ENCODE data around the gene SMCR8.
"Not testable (repeated sequence)": the region's sequence is repeated elsewhere in the genome, so short reads cannot be mapped to it uniquely, and the experiment has no call there.

The SMCR8 gene

DNA sequence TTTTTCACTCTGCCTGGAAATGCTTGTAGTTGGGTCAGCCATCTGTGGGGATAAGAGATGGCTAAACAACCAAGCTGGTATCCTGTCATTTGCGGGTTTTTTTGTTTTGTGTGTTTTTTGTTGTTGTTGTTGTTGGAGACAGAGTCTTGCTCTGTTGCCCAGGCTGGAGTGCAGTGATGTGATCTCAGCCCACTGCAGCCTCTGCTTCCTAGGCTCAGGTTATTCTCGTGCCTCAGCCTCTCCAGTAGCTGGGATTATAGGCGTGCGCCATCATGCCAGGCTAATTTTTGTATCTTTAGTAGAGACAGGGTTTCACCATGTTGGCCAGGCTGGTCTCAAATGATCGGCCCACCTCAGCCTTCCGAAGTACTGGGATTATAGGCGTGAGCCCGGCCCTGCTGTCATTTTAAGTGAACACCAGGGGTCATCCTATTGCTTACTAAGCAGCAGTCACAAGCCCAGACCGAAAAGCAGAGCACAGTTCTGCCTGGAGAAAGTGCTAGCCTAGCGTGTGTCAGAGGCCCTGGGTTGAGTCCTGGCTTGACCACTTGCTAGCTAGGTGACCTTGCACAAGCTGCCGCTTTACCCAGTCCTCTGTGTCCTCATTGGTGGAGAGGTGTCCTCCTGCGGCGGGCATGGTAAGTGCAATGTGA lies 4.6 kb downstream of the SMCR8 start:
- no peak for FAIRE-seq

DNA sequence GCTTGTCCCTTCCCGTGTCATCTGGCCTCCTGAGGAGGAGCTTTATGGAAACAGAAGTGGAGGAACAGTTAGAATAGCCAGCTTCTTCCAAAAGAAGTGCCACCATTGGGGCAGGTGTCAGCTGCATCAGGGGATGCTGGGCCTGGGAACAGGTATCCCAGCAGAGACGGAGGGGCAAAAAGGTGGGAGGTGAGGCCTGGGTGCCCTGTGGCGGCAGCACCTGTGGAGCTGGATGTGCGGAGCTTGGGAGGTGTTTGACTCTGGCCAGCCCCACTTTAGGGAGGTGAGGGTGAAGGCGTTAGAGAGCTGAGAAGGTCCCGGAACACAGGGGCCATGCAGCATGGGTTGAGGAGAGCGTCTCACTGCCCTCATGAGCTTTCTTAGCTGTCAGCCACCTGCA lies 5.2 kb downstream of the SMCR8 start:
- FAIRE-seq: no peak

DNA sequence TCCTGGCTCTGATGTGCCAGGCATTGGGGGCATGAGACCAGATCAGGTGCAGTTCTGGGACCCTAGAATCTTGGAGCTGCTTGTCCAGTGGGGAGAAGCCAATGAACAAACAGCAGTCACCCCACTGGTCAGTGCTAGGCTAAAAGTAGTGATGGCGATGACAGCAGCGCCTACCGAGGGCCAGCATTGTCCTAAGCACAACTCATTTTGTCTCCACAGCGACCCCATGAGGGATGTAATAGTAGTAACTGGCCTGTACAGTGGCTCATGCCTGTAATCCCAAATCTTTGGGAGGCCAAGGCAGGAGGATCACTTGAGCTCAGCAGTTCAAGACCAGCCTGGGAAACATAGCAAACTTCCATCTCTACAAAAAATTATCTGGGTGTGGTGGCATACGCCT lies 6.2 kb downstream of the SMCR8 start:
- FAIRE-seq: no peak

DNA sequence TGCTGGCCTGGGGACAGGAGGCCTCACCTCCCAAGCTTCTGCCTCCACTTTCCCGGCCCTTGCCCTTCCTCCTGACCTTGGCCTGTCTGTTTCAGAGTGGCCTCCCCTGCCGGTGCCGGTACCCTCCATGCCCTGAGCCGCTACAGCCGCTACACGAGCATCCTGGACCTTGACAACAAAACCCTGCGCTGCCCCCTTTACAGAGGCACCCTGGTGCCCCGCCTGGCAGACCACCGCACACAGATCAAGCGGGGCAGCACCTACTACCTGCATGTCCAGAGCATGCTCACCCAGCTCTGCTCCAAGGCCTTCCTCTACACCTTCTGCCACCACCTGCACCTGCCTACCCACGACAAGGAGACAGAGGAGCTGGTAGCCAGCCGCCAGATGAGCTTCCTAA lies 7.4 kb downstream of the SMCR8 start:
- no peak for FAIRE-seq

DNA sequence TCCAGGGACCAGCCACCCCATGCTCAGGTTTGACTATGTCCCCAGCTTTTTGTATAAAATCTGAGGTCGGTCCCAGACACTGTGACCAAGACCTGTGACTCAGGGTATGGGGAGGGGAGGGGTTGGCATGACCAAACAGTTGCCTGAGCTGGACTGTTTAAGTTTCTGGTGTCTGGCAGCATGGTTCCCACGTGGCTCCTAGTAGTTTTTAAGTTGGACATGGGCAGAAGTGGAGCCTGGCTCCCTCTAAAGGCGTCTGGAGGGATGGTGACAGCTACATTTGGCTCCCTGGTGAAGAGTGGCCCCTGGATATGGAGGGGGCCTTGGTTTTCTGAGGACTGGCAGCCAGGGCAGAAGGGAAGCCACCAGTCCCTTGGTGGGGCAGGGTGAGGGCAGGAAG lies 7.9 kb downstream of the SMCR8 start:
- no peak for FAIRE-seq

DNA sequence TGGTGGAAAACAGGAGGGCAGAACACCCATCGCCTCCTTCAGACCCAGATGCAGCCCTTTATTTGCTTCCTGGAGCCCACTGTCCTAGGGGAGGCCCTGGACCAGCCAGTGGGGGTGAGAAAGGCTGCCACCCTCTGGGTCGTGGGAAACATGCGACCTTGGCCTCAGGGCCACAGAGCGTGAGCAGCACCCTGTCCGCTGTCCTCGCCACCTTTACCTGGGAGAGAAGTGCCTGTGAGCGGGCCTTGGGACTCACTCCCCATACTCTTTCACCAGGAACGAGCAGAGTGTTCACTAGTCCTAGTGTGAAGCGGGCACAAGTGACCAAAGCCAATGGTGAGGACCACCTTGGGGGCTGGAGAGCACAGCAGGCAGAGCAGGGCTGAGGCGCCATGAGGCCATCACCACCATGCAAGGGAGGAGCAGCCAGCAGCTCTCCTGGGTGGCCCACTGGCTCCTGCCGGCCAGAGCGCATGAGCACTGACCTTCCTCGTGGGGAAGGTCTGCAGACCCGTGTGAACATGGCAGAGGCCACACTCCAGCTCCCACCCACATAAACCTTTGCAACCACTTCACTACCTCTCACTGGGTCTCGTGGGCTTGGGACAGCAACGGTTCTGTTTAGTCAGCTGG lies 8.5 kb downstream of the SMCR8 start:
- no peak for FAIRE-seq

DNA sequence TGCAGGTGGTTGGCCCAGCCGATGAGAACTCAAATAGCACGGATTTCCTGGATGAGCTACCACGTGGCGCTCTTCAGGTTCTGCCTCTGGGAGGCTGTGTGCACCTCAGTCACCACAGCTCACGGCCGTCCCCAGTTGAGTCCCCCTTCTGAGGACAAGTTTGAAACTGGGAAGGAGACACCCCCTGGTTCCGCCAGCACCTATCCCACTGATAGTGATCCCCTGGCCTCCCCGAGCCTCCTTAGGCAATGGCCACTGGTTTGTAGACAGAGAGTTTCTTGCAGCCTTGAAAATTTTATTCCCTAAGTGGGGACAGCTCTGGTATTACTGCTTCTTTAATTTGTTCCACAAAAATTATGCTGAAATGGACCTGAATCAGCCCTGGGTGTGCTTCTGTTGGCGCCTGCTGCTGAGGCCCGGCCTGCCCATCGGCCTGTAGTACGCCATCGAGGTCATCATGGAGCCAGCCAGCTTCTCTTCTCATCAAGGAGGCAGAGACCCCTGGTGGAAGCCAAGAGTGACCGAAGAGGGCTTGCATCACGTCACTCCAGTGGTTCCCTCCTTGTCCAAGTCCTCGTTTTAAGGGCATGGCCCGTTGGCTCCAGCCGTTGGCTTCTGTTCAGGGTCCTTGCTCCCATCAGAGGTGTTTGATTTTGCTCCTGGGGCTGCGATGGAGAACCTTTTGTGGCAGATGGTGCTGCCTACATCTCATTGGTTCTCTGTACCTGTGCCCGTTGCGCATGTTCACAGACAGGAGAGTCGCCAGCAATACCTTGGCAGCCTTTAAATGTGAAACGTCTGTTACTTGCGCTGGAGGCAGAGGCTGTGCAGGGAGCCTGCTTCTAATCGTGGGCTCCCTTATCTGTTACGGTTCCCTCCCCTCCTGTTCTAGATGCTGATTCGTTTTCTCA lies 9.3 kb downstream of the SMCR8 start:
- FAIRE-seq: no peak

DNA sequence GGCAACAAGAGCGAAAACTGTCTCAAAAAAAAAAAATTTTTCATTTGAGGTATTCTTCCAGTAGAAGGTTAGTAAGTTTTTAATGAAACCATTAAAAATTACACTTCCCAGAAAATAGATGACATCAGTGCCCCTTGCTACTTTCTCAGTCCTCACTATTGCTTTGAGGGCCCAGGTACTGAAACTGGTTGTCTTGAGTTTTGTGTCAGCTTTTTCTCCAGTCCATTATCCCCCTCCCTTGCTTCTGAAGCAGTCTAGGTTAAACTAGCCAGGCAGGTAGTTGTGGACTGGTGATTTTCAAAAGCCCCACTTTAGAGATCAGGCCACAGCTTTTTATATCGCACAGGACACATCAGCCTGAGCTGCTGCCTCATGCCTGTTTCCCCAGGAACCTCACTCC lies 10.9 kb downstream of the SMCR8 start:
- no peak for FAIRE-seq

DNA sequence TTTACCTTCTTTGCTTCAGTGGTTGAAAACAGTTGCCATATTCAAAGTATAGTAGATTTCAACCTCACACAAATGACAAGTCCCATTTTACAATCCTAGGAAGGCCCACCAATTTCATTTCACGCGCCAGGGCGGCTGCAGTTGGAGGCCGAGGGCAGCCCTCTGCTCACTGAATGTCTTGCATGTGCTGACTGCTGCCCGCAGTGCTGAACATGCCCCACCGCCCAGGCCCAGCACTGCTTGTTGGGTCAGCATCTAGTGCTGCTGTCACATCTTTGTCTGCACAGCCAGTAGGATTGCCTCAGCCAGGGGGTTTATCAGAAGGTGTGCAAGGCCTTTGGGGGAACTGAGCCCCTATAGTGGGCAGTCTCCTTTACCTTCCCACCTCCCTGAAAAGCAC lies 11.5 kb downstream of the SMCR8 start:
- FAIRE-seq: no peak

DNA sequence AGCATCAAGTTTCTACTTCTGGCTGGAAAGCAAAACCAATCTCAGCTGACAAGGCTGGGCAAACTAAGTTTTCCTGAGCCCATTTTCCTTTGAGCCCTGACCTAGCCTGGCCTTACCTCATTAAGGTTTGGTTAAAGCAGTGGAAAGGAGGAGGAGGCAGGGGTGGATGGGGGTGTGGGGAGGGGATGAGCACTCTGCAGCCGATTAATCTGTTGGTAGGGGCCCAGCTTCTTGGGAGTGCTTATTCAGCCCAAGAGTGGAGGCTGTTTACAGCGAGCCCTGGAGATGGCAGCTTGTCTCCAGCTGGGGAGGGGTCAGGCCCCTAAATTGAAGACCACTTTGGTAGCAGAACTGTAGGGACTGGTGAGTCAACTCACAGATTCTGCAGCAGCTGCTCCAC lies 12.0 kb downstream of the SMCR8 start:
- FAIRE-seq: no peak

DNA sequence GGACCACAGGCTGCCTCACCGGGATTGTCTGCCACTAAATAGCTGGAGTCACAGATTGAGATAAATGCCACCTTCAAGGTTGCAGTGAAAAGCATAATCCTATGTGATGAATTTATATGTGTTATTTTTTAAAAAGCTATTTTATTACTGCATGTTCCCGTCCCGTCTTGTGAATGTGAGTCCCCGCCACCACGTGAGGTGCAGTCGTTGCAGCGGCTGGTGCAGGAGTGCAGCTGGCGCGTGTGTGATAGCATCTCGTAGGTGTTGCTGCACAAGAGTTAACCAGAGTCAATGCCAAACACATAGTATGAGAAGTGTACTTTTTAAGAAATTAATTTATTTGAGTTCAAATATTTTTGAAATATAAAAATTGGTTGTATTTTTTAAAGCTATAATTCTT lies 12.5 kb downstream of the SMCR8 start:
- no peak for FAIRE-seq

DNA sequence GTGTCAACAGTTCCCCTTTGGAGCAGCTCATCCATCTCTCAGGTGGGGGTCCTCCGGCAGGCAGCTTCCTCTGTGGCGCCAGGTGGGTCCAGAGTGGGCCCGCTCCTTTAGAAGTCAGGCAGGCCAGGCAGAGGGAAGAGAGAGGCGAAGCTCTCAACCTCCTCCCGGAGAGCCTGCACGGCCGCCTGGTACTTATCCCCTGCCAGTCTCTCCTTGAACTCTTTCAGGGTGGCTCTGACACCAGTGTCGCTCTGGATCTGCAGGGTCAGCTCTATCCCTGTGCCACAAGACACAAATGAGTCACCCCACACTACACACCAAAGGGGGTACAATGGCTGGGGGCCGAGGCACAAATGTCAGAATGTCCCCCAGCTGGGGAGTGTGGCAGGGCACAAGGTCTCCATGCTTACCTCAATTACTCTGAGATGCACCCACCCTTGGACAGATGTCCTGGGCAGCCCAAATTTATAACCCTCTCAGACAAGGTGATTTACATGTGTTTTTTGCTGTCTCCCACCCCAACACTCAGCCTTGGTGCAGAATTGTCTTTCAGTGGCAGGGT lies 13.6 kb downstream of the SMCR8 start:
- FAIRE-seq: no peak

DNA sequence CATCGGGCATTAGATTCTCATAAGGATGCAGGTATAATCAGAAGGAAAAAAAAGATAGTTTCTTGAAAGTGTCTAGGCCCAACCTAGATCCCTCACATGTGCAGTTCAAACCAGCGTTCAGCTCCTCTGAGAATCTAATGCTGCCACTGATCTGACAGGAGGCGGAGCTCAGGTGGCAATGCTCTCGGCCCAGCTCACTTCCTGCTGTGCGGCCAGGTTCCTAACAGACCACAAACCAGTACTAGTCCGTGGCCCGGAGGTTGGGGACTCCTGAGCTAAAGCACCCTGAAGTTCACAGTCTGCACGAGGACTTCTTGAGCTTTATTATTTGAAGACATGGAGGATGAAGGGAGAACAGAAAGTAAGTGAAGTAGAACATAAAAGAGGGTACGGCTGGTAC lies 16.8 kb downstream of the SMCR8 start:
- FAIRE-seq: no peak

DNA sequence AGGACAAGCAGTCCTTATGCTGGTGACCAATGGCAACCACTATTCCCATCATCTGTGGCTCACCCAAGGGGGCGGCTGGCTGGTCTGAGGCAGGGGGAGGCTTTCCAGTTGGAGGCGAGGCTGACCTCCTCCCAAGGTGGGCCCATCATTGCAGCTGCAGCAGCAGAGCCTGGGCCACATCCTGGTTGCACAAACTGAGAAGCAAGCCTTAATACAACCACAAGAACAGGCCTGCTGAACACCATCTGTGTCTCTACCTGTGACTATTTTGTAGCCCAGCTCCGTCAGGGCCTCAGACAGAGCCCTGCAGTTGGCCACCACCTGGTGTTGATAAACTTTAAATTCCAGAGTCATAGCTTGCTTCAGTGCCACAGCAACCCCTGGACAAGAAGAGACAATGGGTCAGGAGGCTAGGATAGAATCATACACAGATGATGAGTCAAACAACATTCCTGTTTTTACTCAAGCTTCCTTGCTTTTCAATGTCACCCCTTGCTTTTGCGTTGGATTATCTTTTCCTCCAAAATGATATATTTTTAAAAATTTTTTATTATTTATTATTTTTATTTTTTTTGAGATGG lies 17.9 kb downstream of the SMCR8 start:
- no peak for FAIRE-seq

DNA sequence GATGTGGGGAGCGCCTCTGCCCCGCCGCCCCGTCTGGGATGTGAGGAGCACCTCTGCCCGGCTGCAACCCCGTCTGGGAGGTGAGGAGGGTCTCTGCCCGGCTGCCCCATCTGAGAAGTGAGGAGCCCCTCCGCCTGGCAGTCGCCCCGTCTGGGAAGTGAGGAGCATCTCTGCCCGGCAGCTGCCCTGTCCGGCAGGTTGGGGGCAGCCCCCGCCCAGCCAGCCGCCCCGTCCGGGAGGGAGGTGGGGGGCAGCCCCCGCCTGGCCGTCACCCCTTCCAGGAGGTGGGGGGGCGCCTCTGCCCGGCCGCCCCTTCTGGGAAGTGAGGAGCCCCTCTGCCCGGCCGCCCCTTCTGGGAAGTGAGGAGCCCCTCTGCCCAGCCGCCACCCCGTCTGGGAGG lies 23.1 kb downstream of the SMCR8 start:
- not testable (repeated sequence) for FAIRE-seq

DNA sequence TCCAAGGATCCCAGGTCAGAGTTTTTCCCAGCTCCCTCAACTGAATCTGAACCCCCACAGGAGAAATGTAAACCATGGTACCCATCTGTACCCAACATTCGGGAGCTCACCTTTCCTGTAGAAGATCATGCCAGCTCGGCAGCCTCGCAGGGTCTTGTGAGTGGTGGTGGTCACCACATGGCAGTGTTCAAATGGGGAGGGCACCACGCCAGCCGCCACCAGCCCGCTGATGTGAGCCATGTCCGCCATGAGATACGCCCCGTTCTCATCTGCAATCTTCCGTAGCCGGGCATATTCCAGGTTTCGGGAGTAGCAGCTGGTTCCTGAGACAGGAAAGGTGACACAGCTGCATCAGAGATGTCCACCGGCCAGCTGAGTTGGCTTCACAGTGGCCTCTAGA lies 24.8 kb downstream of the SMCR8 start:
- FAIRE-seq: no peak

DNA sequence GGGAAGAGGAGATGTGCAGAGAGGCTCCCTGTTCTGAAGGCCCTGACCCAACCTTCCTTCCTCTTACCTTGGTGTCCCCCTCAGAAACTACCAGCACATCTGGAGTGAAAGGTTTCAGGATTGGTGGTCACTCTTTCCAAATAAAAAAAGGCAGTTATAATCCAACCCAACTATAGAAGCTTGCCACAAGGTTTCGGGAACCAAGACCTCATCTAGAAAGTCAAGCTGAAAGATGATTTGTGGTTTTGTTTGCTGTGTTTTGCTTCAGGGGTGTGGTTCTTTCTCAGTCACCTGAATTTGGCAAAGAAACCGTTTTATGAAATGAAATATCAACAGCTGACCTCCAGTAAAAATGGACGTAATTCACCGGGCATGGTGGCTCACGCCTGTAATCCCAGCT lies 28.9 kb downstream of the SMCR8 start:
- no peak for FAIRE-seq

DNA sequence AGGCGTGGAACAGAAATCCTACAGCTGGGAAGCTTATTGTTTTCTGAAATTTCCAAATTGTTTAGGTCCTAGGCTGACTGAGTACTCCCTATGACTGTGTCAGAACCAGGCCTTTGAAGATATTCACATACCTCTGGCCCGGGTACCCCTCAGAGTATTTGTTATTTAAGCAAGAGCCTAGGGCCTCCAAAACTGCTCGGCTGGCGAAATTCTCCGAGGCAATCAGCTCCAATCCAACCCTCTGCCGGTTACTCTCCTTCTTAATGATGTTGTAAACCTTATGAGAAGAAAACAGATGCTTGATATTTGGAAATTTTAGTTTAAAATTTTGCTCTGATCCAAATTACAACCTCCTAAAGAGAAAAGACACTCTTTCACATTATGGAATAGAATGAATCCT lies 38.4 kb downstream of the SMCR8 start:
- no peak for FAIRE-seq

DNA sequence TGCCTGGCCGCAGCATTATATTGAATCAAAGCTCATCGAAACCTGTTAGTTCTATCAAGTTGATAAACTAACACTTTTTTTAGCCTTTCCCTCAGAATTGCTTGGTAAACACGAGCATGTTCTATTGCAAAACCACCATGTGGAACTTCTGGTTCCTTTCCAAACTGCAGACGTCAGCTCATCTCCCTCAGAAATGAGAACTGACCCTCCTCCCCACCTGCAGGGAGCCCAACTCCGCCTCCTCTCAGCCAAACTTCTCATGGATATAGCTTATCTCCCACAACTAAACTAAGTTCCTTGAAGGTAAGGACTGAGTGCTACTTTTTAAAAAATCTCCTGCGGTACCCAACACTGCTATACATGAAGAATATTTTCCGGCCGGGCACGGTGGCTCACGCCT lies 41.5 kb downstream of the SMCR8 start:
- no peak for FAIRE-seq

DNA sequence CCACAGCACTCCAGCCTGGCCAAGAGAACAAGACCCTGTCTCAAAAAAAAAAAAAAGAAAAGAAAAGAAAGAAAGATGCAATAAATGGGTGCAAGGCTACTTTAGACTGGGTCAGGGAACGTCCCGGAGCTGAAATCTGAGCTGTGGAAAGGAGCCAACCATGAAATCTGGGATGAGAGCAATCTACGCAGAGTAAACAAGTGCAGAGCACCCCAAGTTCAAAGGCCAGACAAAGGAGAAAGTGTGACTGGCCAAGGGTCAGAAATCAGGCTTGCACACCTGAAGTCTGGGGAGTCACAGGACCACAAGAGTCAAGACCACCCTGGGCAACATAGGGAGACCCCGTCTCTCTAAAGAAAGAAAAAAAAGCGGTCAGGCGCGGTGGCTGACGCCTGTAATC lies 45.4 kb downstream of the SMCR8 start:
- FAIRE-seq: no peak

DNA sequence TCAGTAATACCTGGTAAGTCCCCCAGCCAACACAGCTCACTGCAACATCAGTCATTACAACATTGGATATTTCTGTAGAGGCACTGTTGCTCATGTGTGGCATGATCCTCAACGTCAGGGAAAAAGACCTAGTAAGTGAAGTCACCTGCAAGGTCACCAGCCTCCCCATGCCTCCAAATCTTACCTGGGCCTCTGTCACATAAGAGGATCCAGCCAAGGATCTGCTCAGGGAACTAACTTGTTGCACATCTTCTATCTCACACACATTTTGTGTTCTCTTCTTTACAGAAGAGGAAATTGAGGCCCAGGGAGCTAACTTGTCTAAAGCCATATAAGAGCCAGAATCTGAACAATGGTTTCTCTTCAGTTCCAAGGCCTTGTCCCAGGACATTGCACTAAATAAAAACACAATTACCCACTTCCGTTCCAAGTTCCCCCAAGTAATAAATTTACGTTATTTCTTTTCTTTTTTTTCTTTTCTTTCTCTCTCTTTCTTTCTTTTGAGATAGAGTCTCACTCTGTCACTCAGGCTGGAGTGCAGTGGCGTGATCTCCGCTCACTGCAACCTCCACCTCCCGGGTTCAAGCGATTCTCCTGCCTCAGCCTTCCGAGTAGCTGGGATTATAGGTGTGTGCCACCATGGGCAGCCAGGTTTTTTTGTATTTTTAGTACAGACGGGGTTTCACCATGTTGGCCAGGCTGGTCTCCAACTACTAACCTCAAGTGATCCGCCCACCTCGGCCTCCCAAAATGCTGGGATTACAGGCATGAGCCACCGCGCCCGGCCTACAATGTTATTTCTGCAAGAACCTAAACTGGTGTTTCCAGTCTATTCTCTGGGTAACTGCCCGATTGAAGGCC lies 47.0 kb downstream of the SMCR8 start:
- no peak for FAIRE-seq

DNA sequence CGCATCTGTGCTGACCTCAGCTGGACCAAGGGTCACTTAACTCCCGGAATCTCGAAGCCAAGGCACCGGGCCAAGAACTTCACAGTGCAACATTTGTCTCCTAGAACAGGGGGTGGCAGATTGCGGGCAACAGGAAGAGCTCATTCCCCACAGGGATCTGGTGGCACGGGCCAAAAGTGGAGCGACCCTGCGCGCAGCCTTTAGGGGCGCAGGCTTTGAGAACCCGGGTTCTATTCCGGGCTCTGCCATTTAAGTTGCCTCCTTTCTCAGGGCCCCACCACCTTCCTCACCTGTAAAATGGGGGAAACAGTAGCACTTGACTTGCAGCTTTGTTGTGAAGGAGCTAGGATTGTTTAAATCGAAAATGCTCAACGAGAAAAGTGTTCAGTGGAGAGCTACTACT lies 47.6 kb downstream of the SMCR8 start:
- FAIRE-seq: no peak
